ENCODE results near the gene PPM1J. TPM values are rescaled to one million over a fixed set of nuclear protein-coding genes. Genes with fewer than 3 reads are reported as not detected.

The PPM1J gene
- total RNA-seq, 1 experiment from 2014 or later: 0.51 TPM

- H3K36me3 ChIP-seq (ENCODE audit: control insufficient read depth, insufficient read depth, low read length): no peaks in the 10 kb centered on the region
- no peak overlapping the region for H3K4me3 ChIP-seq (ENCODE audit: low read depth in 2 of 2, low read length in 2 of 2)
- no peaks in the 10 kb centered on the region for H3K4me1 ChIP-seq (ENCODE audit: control insufficient read depth, insufficient read depth, low read length)
- intact Hi-C loops (cut with micrococcal nuclease; ENCODE audit: unreplicated experiment): no loop called here
- H3K9me3 ChIP-seq (ENCODE audit: control insufficient read depth, insufficient read depth, low read depth, low read length): no peaks in the 10 kb centered on the region
- DNase-seq (ENCODE audit: low read depth, low spot score): no peak
- ChIA-PET POLR2A (no interaction called here), CTCF (no interaction called here)
- no peaks in the 10 kb centered on the region for H3K27me3 ChIP-seq (ENCODE audit: control insufficient read depth, insufficient read depth, low read length)
- BruUV-seq (replicated peaks): no TSS peak
- no peak for ATAC-seq
- in situ Hi-C loops (cut with HindIII; ENCODE audit: low pct_unique_long_range_greater_than_20kb, low sequenced_read_pairs): no loop called here
- no peak overlapping the region for H3K27ac ChIP-seq (ENCODE audit: low read length)
- TF ChIP-seq TCF7L2 (IDR thresholded peaks at IDR 0.05; ENCODE audit: low read depth, low read length) (no peak), CTCF (IDR thresholded peaks at IDR 0.05) (no peak), SIN3A (IDR thresholded peaks at IDR 0.05; ENCODE audit: borderline replicate concordance, insufficient read depth, low read depth, low read length) (no peak), REST (IDR thresholded peaks at IDR 0.05; ENCODE audit: insufficient read depth in 1 of 2, low read depth in 2 of 2, low read length in 1 of 2) (no peak), POLR2AphosphoS5 (IDR thresholded peaks at IDR 0.05; ENCODE audit: low read depth, low read length) (no peak)
Measured at GRCh38 chr1:112759228-112759627, 44.1 kb upstream of the PPM1J start.

GRCh38 chr1:112754116-112754628 lies 39.0 kb upstream of the PPM1J start:
- no peaks in the 10 kb centered on the region for H3K36me3 ChIP-seq (ENCODE audit: control insufficient read depth, insufficient read depth, low read length)
- intact Hi-C loops (cut with micrococcal nuclease; ENCODE audit: unreplicated experiment) (no loop called here), in situ Hi-C loops (cut with HindIII; ENCODE audit: low pct_unique_long_range_greater_than_20kb, low sequenced_read_pairs) (no loop called here)
- H3K4me1 ChIP-seq (ENCODE audit: control insufficient read depth, insufficient read depth, low read length): no peaks in the 10 kb centered on the region
- TF ChIP-seq TCF7L2 (IDR thresholded peaks at IDR 0.05; ENCODE audit: low read depth, low read length): no peak
- TF ChIP-seq SIN3A (IDR thresholded peaks at IDR 0.05; ENCODE audit: borderline replicate concordance, insufficient read depth, low read depth, low read length): no peak
- TF ChIP-seq REST (IDR thresholded peaks at IDR 0.05; ENCODE audit: insufficient read depth in 1 of 2, low read depth in 2 of 2, low read length in 1 of 2): no peak
- no peak for TF ChIP-seq POLR2AphosphoS5 (IDR thresholded peaks at IDR 0.05; ENCODE audit: low read depth, low read length)
- TF ChIP-seq CTCF (IDR thresholded peaks at IDR 0.05): no peak
- no peaks in the 10 kb centered on the region for H3K9me3 ChIP-seq (ENCODE audit: control insufficient read depth, insufficient read depth, low read depth, low read length)
- CTCF ChIA-PET: interaction anchor here (0.9 kb wide), 1 partner anchor 36 kb away, joined by 4 read pairs; no protein-coding TSS in a partner anchor
- H3K27ac ChIP-seq (ENCODE audit: low read length): no peak overlapping the region
- no peak overlapping the region for H3K4me3 ChIP-seq (ENCODE audit: low read depth in 2 of 2, low read length in 2 of 2)
- H3K27me3 ChIP-seq (ENCODE audit: control insufficient read depth, insufficient read depth, low read length): no peaks in the 10 kb centered on the region
- BruUV-seq (replicated peaks): no TSS peak
- POLR2A ChIA-PET: no interaction called here
- no peak for ATAC-seq
- DNase-seq (ENCODE audit: low read depth, low spot score): no peak

Data from Panc1 (cell line).